Inflammatory macrophage (primary cell): Measurements from ENCODE around the gene PLXDC1.
A peak's percentile ranks its signal among the peaks of the same experiment; 100 is the strongest.
"Not testable (repeated sequence)": the region's sequence is repeated elsewhere in the genome, so short reads cannot be mapped to it uniquely, and the experiment has no call there.

Experiments used
- DNase-seq, 2 donors: peaks; one replicate each; pipeline ENCODE4 v3.0.0-alpha.2; 2020 to 2022

Gene PLXDC1

GRCh38 chr17:39122991-39123390, 28.4 kb downstream of the PLXDC1 start:
- peak; percentile 48 to 60 for DNase-seq

- DNase-seq, result not testable (repeated sequence)
Measured at GRCh38 chr17:39121919-39122318, 29.5 kb downstream of the PLXDC1 start.

GRCh38 chr17:39118674-39119419, 32.6 kb downstream of the PLXDC1 start:
- peak; percentile 72 to 92 for DNase-seq

GRCh38 chr17:39116224-39116623, 35.2 kb downstream of the PLXDC1 start:
- no peak for DNase-seq

GRCh38 chr17:39115135-39115534, 36.3 kb downstream of the PLXDC1 start:
- DNase-seq, result no peak

- no peak for DNase-seq
Measured at GRCh38 chr17:39114723-39115122, 36.7 kb downstream of the PLXDC1 start.

GRCh38 chr17:39113871-39114270, 37.6 kb downstream of the PLXDC1 start:
- no peak for DNase-seq

- DNase-seq, result no peak
Measured at GRCh38 chr17:39110435-39111136, 40.9 kb downstream of the PLXDC1 start.

- no peak for DNase-seq
Measured at GRCh38 chr17:39108461-39109375, 42.7 kb downstream of the PLXDC1 start.

- no peak for DNase-seq
Measured at GRCh38 chr17:39107973-39108372, 43.5 kb downstream of the PLXDC1 start.

GRCh38 chr17:39107155-39107554, 44.3 kb downstream of the PLXDC1 start:
- DNase-seq, result no peak

- no peak for DNase-seq
Measured at GRCh38 chr17:39105705-39106104, 45.7 kb downstream of the PLXDC1 start.

- DNase-seq, result no peak
Measured at GRCh38 chr17:39104657-39105056, 46.8 kb downstream of the PLXDC1 start.

- DNase-seq, result no peak
Measured at GRCh38 chr17:39104046-39104445, 47.4 kb downstream of the PLXDC1 start.

GRCh38 chr17:39101091-39101490, 50.3 kb downstream of the PLXDC1 start:
- no peak for DNase-seq

- DNase-seq, result no peak
Measured at GRCh38 chr17:39100530-39100929, 50.9 kb downstream of the PLXDC1 start.

- DNase-seq, result no peak
Measured at GRCh38 chr17:39099663-39100286, 51.7 kb downstream of the PLXDC1 start.

- peak in 1 of 2 donors; percentile 38 for DNase-seq
Measured at GRCh38 chr17:39098588-39098987, 52.8 kb downstream of the PLXDC1 start.

GRCh38 chr17:39097537-39097936, 53.9 kb downstream of the PLXDC1 start:
- no peak for DNase-seq

GRCh38 chr17:39097150-39097519, 54.3 kb downstream of the PLXDC1 start:
- DNase-seq, result no peak

- peak; percentile 42 to 48 for DNase-seq
Measured at GRCh38 chr17:39096508-39097149, 54.8 kb downstream of the PLXDC1 start.

GRCh38 chr17:39095309-39095686, 56.1 kb downstream of the PLXDC1 start:
- DNase-seq, result no peak
